ENCODE data around the gene AMH. TPM values are rescaled to one million over a fixed set of nuclear protein-coding genes. Genes with fewer than 3 reads are reported as not detected.

AMH gene
- total RNA-seq, 1 donor from 2014 or later, result 4.8 TPM

DNA sequence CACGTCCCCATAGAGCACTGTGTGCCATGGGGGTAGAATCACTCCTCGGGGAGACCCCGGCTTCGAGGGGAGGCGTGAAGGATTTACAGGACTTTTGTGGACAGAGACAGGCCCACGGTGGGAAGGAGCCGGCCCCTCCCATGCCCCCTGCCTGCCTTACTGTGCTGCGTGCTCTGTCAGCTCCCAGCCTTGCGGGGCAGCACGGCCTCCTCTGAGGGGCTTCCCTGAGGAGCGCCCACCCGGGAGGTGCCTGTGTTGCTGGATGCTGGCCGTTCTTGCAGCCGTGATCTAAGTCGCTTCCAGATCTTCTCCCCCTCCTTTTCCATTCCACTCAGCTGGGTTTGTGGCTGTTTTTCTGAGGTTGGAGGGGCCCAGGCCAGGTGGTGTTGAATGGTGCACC is 42.1 kb upstream of the AMH start:
- ChIA-PET POLR2A (no interaction called here), CTCF (no interaction called here)
- Mint-ChIP-seq H3K4me1 (peaks cover 6% of the 10 kb centered on the region), H3K36me3 (ENCODE audit: low read depth) (peaks cover 64% of the 10 kb centered on the region), H3K4me3 (no peak overlapping the region), H3K9me3 (no peaks in the 10 kb centered on the region), H3K27me3 (no peaks in the 10 kb centered on the region), H3K27ac (no peak overlapping the region)
- no peak for ATAC-seq (ENCODE audit: low read depth)
- no peak for DNase-seq
- intact Hi-C loops (cut with micrococcal nuclease), result no loop called here
- TF ChIP-seq, protein P1, sequence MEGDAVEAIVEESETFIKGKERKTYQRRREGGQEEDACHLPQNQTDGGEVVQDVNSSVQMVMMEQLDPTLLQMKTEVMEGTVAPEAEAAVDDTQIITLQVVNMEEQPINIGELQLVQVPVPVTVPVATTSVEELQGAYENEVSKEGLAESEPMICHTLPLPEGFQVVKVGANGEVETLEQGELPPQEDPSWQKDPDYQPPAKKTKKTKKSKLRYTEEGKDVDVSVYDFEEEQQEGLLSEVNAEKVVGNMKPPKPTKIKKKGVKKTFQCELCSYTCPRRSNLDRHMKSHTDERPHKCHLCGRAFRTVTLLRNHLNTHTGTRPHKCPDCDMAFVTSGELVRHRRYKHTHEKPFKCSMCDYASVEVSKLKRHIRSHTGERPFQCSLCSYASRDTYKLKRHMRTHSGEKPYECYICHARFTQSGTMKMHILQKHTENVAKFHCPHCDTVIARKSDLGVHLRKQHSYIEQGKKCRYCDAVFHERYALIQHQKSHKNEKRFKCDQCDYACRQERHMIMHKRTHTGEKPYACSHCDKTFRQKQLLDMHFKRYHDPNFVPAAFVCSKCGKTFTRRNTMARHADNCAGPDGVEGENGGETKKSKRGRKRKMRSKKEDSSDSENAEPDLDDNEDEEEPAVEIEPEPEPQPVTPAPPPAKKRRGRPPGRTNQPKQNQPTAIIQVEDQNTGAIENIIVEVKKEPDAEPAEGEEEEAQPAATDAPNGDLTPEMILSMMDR (IDR thresholded peaks at IDR 0.05), result no peak

DNA sequence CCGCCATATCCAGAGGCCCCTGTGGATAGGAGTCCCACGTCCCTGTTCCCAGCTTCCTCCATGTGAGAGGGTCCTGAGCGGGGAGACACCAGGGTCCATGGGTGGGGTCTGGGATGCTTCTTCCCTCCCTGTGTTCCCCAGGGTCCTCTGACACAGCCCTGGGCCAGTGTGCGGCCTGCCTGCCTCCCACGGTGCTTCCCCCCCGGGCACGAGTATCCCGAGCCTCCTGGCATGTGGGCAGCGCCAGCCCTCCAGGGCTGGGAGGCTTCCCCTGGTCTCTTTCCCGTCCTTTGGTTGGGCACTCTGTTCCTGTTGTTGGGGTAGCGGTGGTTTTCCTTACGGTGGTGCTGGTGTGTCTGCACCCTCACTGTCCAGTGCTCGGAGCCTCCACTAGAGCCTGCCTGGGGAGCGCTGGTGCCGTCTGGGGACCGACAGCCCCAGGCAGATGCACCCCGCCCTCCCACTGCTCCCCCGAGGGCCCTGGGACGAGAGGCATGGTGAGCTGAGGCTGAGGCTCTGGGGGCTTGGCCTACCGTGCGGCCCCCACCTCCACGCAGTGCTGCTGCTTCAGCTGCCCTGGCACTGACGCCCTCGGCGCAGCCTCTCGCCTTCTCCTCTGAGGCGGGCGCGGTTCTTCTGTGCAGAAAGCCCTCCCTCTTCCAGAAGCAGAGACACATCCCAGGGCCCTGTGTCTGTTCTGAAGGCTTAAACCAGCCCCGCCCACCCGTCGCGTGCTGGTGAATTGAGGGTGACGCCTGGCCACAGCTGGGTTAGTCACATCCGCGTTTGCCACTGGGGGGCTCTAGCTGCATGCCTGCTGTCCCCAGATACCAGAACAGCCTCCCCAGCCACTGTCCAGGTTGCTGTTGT is 40.9 kb upstream of the AMH start:
- ATAC-seq (ENCODE audit: low read depth) (peak; percentile 76), DNase-seq (no peak)
- Mint-ChIP-seq H3K36me3 (ENCODE audit: low read depth) (peaks cover 67% of the 10 kb centered on the region), H3K27me3 (no peaks in the 10 kb centered on the region), H3K27ac (no peak overlapping the region), H3K4me1 (peaks cover 6% of the 10 kb centered on the region), H3K9me3 (no peaks in the 10 kb centered on the region), H3K4me3 (no peak overlapping the region)
- POLR2A ChIA-PET, result no interaction called here
- CTCF ChIA-PET, result interaction anchor here (0.8 to 1.3 kb wide), 3 partner anchors 13 to 50 kb away, joined by 3 to 4 read pairs (median 3); partner anchors contain the start of gene PLEKHJ1
- intact Hi-C loops (cut with micrococcal nuclease), result no loop called here
- TF ChIP-seq, protein P1 (IDR thresholded peaks at IDR 0.05), result no peak

DNA sequence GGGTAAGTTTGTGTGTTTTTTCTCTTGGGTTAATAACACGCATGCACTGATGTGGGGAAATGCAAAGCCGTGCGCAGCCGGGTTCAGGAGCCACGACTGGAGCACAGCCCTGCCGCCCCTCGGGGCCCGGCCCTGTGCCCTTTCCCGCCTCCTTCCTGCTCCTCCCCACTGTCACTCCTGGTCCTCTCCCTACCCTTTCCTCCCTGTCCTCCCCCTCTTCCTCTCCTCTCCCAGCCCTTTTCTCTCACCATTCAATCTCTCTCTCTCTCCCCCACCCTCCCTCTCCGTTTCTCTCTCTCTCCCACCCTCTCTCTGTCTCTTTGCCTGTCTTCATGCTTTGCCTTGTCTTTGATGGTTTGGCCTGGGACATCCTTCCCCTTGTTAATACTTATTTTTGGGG is 40.1 kb upstream of the AMH start:
- H3K36me3 Mint-ChIP-seq (ENCODE audit: low read depth), result peaks cover 72% of the 10 kb centered on the region
- DNase-seq, result no peak
- CTCF ChIA-PET, result interaction anchor here (0.8 to 1.3 kb wide), 2 partner anchors 12 to 27 kb away, joined by 3 to 4 read pairs; partner anchors contain the start of gene PLEKHJ1
- peaks cover 5% of the 10 kb centered on the region for H3K4me1 Mint-ChIP-seq
- no peak for ATAC-seq (ENCODE audit: low read depth)
- POLR2A ChIA-PET, result no interaction called here
- H3K27ac Mint-ChIP-seq, result no peak overlapping the region
- H3K9me3 Mint-ChIP-seq, result no peaks in the 10 kb centered on the region
- H3K4me3 Mint-ChIP-seq, result no peak overlapping the region
- H3K27me3 Mint-ChIP-seq, result no peaks in the 10 kb centered on the region
- intact Hi-C loops (cut with micrococcal nuclease), result no loop called here
- TF ChIP-seq, protein P1 (IDR thresholded peaks at IDR 0.05), result no peak

- DNase-seq, result no peak
- TF ChIP-seq, protein P1 (IDR thresholded peaks at IDR 0.05), result no peak
- Mint-ChIP-seq H3K4me1 (peaks cover 3% of the 10 kb centered on the region), H3K9me3 (no peaks in the 10 kb centered on the region), H3K27ac (no peak overlapping the region), H3K27me3 (no peaks in the 10 kb centered on the region), H3K36me3 (ENCODE audit: low read depth) (peaks cover 70% of the 10 kb centered on the region), H3K4me3 (no peak overlapping the region)
- intact Hi-C loops (cut with micrococcal nuclease), result no loop called here
- ChIA-PET POLR2A (no interaction called here), CTCF (interaction anchor here (1.3 kb wide), 1 partner anchor 12 kb away, joined by 3 read pairs; no protein-coding TSS in a partner anchor)
- no peak for ATAC-seq (ENCODE audit: low read depth)
Observed at GRCh38 chr19:2209408-2209807, 39.7 kb upstream of the AMH start.

DNA sequence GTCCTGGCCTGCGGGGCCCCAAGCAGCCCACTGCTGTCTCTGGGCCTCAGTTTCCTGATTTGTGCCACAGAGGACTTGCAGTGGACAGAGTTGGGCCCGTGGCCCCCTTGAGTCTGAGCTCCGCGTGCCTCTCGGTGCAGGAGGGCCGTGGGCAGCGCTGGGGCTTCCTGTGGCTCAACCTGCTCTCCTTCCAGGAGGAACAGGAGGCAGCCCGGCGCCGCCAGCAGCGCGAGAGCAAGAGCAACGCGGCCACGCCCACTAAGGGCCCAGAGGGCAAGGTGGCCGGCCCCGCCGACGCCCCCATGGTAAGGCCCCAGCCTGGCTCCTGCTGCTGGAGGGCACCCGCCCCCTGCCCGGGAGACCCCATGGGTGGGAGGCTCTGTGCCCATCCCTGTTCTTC is 38.9 kb upstream of the AMH start:
- Mint-ChIP-seq H3K36me3 (ENCODE audit: low read depth) (peaks cover 73% of the 10 kb centered on the region), H3K4me3 (no peak overlapping the region), H3K27me3 (no peaks in the 10 kb centered on the region), H3K4me1 (peaks cover 3% of the 10 kb centered on the region), H3K9me3 (no peaks in the 10 kb centered on the region), H3K27ac (no peak overlapping the region)
- TF ChIP-seq, protein P1 (IDR thresholded peaks at IDR 0.05), result no peak
- no peak for DNase-seq
- intact Hi-C loops (cut with micrococcal nuclease), result no loop called here
- POLR2A ChIA-PET, result no interaction called here
- CTCF ChIA-PET, result no interaction called here
- no peak for ATAC-seq (ENCODE audit: low read depth)
